ENCODE data around the gene KIF5A.

DNA sequence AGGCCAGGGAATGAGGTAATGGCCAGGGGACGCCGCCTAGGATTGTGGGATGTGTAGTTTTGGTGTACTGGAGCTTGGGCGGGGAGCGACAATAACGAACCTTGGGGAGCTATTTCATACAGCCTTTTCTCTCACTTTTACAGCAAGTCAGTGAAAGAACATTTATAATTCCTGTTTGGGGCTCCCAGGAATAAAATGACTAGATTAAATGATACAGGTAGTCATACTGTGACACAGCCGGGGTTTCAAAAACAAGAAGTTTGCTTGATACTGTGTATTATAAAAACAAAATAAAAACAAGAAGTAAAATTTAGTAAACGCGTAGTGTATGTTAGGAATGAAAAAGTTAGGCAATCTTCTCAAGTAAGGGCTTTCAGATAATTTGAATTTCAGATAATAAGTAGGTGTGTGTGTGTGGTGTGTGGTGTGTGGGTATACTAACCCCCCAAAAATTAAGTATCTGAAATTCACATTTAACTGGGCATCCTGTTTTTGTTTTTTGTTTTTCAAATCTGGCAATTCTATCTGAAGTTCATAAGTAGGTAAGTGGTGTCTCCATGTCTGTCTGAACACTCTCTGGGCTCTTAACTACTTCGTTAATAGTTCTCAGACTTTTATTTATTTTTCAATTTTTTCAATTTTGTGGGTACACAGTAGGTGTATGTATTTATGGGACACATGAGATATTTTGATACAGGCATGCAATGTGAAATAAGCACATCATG, 2.4 kb upstream of the KIF5A start:
- TF ChIP-seq ZNF549 (CRISPR knock-in tag; IDR thresholded peaks at IDR 0.05): no peak
- no peak for TF ChIP-seq ZNF644 (CRISPR knock-in tag; IDR thresholded peaks at IDR 0.05; ENCODE audit: low read depth)
- TF ChIP-seq, protein P1, sequence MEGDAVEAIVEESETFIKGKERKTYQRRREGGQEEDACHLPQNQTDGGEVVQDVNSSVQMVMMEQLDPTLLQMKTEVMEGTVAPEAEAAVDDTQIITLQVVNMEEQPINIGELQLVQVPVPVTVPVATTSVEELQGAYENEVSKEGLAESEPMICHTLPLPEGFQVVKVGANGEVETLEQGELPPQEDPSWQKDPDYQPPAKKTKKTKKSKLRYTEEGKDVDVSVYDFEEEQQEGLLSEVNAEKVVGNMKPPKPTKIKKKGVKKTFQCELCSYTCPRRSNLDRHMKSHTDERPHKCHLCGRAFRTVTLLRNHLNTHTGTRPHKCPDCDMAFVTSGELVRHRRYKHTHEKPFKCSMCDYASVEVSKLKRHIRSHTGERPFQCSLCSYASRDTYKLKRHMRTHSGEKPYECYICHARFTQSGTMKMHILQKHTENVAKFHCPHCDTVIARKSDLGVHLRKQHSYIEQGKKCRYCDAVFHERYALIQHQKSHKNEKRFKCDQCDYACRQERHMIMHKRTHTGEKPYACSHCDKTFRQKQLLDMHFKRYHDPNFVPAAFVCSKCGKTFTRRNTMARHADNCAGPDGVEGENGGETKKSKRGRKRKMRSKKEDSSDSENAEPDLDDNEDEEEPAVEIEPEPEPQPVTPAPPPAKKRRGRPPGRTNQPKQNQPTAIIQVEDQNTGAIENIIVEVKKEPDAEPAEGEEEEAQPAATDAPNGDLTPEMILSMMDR (CRISPR knock-in tag; IDR thresholded peaks at IDR 0.05): no peak
